BE2C (cell line): ENCODE data around the gene BICDL2.
"Not testable (repeated sequence)": the region's sequence is repeated elsewhere in the genome, so short reads cannot be mapped to it uniquely, and the experiment has no call there.

ENCODE experiments used
- DNase-seq: peaks from one replicate; pipeline ENCODE4 v3.0.0-alpha.2; 2020
- H3K27me3 ChIP-seq: fragments of 250-450 bp; sonication (Bioruptor Pico); 2 replicates; pipeline ENCODE4 v1.5.1; 2020; ENCODE audit warnings: mild to moderate bottlenecking
- H3K36me3 ChIP-seq: fragments of 250-450 bp; sonication (Bioruptor Pico); 2 replicates; pipeline ENCODE4 v1.5.1; 2020; ENCODE audit warnings: mild to moderate bottlenecking
- H3K4me1 ChIP-seq: fragments of 250-450 bp; sonication (Bioruptor Pico); 2 replicates; pipeline ENCODE4 v1.5.1; 2020
- H3K4me3 ChIP-seq: 2 replicates; pipeline ENCODE4 v1.5.1; 2011; ENCODE audit warnings: low read depth, low read length
- H3K9me3 ChIP-seq: fragments of 250-450 bp; sonication (Bioruptor Pico); 2 replicates; pipeline ENCODE4 v1.5.1; 2020
- CTCF ChIP-seq: IDR thresholded peaks from 2 replicates; pipeline ENCODE4 v1.5.1; 2012; ENCODE audit warnings: mild to moderate bottlenecking, low read depth, low read length

The BICDL2 gene

GRCh38 chr16:3076577-3076976 is 39.8 kb upstream of the BICDL2 start:
- no peaks in the 10 kb centered on the region for H3K36me3 ChIP-seq
- H3K4me3 ChIP-seq = no peak overlapping the region
- no peak for DNase-seq
- no peaks in the 10 kb centered on the region for H3K9me3 ChIP-seq
- H3K4me1 ChIP-seq = no peaks in the 10 kb centered on the region
- TF ChIP-seq CTCF = no peak
- H3K27me3 ChIP-seq = peaks cover 50% of the 10 kb centered on the region

- H3K9me3 ChIP-seq, H3K4me3 ChIP-seq, H3K4me1 ChIP-seq, H3K36me3 ChIP-seq, DNase-seq: not testable (repeated sequence)
- peaks cover 45% of the 10 kb centered on the region for H3K27me3 ChIP-seq
Observed at GRCh38 chr16:3075946-3076345, 39.2 kb upstream of the BICDL2 start.

DNA sequence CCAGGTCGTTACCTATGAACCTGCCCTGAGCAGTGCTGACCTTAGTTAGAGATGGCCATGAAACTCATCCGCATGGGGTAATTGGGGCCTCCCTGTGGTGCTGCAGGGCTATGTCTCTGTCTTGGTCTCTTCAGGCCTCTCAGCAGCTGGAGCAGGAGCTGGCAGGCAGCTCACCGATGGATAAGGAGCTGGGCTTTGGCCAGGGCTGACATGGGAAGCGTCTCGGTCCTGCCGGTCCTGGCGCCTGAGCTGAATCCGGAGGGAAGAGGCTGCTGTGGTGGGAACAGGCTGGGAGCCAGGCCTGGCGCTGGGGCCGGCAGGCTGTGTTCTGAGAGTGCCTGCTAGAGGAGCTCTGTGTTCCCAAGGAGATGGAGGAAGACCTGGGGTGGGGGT is 38.8 kb upstream of the BICDL2 start:
- no peak for DNase-seq
- no peaks in the 10 kb centered on the region for H3K36me3 ChIP-seq
- H3K4me1 ChIP-seq = no peaks in the 10 kb centered on the region
- no peaks in the 10 kb centered on the region for H3K9me3 ChIP-seq
- H3K4me3 ChIP-seq = no peak overlapping the region
- TF ChIP-seq CTCF = no peak
- peaks cover 41% of the 10 kb centered on the region for H3K27me3 ChIP-seq

DNA sequence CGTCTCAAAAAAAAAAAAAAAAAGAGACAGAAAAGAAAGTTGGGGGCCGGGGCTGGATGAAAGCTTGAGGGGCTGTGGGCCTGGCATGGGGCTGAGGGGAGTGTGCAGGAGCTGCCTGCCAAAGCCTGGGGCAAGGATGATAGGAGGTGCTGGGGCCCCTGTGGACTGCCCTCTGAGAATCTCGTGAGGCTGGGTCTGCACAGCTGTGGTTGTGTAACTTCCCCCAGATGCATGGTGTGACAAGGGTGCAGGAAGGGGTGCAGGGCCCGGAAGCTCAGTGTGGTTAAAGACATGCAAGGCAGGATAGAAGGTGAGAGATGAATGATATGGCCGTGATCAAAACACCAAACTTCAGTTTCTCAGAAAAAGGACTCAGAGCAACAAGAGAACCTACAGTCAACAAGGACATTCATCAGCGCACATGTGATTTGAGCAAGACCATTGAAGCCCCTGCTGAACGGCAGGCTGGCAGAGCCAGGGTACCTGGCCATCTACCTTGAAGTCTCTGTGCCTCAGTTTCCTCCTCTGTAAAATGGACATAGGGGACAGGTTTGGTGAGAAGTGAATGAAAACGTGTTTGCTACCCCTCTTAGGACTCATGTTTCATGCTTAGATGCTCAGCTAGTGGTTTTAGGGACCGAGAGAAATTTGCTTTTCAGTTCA is 38.2 kb upstream of the BICDL2 start:
- no peak overlapping the region for H3K4me3 ChIP-seq
- DNase-seq = no peak

DNA sequence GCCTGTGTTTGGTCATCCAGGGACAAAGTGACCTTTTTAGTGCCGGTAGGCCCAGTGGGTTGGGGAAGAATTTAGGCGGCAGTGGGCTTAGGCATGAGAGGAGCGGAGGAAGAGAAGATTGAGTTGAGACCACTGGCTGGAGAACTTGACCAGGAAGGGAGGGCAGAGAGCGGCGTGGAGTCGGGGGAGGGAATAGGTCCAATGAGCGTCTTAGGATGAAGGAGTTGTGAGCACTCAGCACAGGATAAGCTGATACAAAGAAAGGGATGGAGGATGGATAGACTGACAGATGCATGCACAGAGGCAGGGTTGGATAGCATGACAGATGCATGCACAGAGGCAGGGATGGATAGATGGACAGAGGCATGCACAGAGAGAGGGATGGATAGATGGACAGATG is 36.7 kb upstream of the BICDL2 start:
- Histone ChIP-seq H3K4me1 (no peaks in the 10 kb centered on the region), H3K4me3 (no peak overlapping the region), H3K27me3 (peaks cover 23% of the 10 kb centered on the region), H3K9me3 (no peaks in the 10 kb centered on the region), H3K36me3 (no peaks in the 10 kb centered on the region)
- no peak for TF ChIP-seq CTCF
- DNase-seq = no peak

More for the DNA sequence above, 38.2 kb upstream of the BICDL2 start:
- no peaks in the 10 kb centered on the region for H3K4me1 ChIP-seq
- no peaks in the 10 kb centered on the region for H3K36me3 ChIP-seq
- TF ChIP-seq CTCF = no peak
- H3K9me3 ChIP-seq = no peaks in the 10 kb centered on the region
- peaks cover 35% of the 10 kb centered on the region for H3K27me3 ChIP-seq

GRCh38 chr16:3072576-3073263 is 36.0 kb upstream of the BICDL2 start:
- not testable (repeated sequence) for H3K9me3 ChIP-seq, H3K4me1 ChIP-seq
- peaks cover 20% of the 10 kb centered on the region for H3K27me3 ChIP-seq

DNA sequence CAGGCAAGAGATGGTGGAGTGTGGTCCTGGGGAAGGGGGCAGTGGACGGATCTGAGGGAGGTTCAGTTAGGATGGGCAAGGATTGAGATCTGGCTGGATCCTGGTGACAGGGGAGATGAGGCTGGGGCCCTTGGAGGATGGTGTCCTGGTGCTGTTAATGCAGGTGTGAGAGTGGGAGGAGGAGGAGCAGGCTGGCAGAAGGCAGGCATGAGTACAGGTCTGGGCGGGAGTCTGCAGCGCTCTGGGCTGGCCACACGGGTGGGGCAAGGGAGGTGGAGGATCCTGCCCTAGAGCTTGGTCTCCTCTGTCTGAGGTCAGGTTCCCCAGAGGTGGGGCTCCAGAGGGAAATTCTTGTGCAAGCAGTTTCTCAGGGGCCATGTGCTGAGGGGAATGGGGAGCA is 35.4 kb upstream of the BICDL2 start:
- H3K36me3 ChIP-seq, DNase-seq, H3K9me3 ChIP-seq, H3K4me1 ChIP-seq, H3K4me3 ChIP-seq: not testable (repeated sequence)
- H3K27me3 ChIP-seq = peaks cover 16% of the 10 kb centered on the region

More at GRCh38 chr16:3072576-3073263, 36.0 kb upstream of the BICDL2 start:
- not testable (repeated sequence) for H3K36me3 ChIP-seq, DNase-seq, H3K4me3 ChIP-seq
